Measurements from ENCODE around the gene ITGB6. TPM values are rescaled to one million over a fixed set of nuclear protein-coding genes. Genes with fewer than 3 reads are reported as not detected.
"Not testable (repeated sequence)": the region's sequence is repeated elsewhere in the genome, so short reads cannot be mapped to it uniquely, and the experiment has no call there.

ITGB6 gene
- total and polyA plus RNA-seq, 7 donors, result 2.1 to 24.3 (median 4.8) TPM

DNA sequence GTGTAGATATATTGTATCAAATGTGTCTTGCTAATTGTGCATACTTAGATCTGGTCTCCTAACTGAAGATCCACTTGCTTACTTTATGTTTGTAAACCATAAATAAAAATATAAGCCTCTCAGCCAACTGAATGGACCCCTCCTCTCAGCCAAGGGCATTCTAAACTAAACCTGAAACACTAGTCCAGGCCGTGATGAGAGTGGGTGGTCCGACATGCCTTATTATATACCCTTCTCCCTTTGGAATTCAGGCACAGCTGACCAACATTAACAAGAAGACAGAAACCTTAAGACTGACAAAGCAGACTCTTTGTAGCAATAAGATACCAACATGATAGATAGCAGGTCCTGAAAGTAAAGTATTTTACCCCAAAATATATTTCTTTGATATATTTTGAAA, 73.3 kb downstream of the ITGB6 start:
- Histone ChIP-seq H3K36me3 (ENCODE audit: insufficient read depth in 1 of 2, low read depth in 1 of 2) (peaks cover 0 to 21% of the 10 kb centered on the region in 2 donors), H3K4me1 (peaks cover 7% of the 10 kb centered on the region), H3K4me3 (no peak overlapping the region), H3K27me3 (ENCODE audit: insufficient read depth in 3 of 3, low read length in 2 of 3) (no peaks in the 10 kb centered on the region), H3K27ac (no peak overlapping the region), H3K9me3 (no peaks in the 10 kb centered on the region)
- TF ChIP-seq, protein P1, sequence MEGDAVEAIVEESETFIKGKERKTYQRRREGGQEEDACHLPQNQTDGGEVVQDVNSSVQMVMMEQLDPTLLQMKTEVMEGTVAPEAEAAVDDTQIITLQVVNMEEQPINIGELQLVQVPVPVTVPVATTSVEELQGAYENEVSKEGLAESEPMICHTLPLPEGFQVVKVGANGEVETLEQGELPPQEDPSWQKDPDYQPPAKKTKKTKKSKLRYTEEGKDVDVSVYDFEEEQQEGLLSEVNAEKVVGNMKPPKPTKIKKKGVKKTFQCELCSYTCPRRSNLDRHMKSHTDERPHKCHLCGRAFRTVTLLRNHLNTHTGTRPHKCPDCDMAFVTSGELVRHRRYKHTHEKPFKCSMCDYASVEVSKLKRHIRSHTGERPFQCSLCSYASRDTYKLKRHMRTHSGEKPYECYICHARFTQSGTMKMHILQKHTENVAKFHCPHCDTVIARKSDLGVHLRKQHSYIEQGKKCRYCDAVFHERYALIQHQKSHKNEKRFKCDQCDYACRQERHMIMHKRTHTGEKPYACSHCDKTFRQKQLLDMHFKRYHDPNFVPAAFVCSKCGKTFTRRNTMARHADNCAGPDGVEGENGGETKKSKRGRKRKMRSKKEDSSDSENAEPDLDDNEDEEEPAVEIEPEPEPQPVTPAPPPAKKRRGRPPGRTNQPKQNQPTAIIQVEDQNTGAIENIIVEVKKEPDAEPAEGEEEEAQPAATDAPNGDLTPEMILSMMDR (IDR thresholded peaks at IDR 0.05), result no peak
- intact Hi-C loops (cut with DNase I), result loop anchor here in 1 of 2 donors (1.0 kb wide), 1 partner anchor 146 kb away; no protein-coding TSS in a partner anchor
- ATAC-seq, result no peak
- DNase-seq, result no peak
- WGBS, 3 donors, result 54 to 78% (median 67%) methylated on average over 2 of the region's 2 CpGs

DNA sequence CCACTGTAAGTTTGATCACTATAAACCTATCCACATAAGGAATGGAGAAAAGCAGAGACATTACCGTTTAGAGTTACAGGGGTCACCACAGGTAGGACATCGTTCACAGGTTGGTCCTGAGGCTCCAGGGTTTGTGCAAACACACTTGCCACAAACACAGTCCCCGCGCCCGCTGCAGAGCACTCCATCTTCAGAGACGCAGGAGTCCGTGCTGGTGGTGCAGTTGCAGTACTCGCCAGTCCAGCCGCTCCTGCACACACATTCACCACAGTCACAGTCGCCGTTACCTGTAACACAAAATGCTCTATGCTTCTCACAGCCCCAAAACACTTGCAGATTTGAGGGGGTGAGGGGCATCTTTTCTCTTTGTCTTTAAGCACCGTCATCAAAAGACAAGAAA, 73.8 kb downstream of the ITGB6 start:
- no peak for ATAC-seq
- H3K36me3 ChIP-seq (ENCODE audit: insufficient read depth in 1 of 2, low read depth in 1 of 2), result peaks cover 0 to 21% of the 10 kb centered on the region in 2 donors
- TF ChIP-seq, protein P1 (IDR thresholded peaks at IDR 0.05), result no peak
- H3K27me3 ChIP-seq (ENCODE audit: insufficient read depth in 3 of 3, low read length in 2 of 3), result no peaks in the 10 kb centered on the region
- 87 to 89% (median 89%) methylated on average over 12 of the region's 12 CpGs for WGBS, 3 donors
- no peak overlapping the region for H3K27ac ChIP-seq
- peaks cover 7% of the 10 kb centered on the region for H3K4me1 ChIP-seq
- intact Hi-C loops (cut with DNase I), result loop anchor here in 1 of 2 donors (1.0 kb wide), 1 partner anchor 146 kb away; no protein-coding TSS in a partner anchor
- DNase-seq, result no peak
- H3K4me3 ChIP-seq, result no peak overlapping the region
- H3K9me3 ChIP-seq, result no peaks in the 10 kb centered on the region

DNA sequence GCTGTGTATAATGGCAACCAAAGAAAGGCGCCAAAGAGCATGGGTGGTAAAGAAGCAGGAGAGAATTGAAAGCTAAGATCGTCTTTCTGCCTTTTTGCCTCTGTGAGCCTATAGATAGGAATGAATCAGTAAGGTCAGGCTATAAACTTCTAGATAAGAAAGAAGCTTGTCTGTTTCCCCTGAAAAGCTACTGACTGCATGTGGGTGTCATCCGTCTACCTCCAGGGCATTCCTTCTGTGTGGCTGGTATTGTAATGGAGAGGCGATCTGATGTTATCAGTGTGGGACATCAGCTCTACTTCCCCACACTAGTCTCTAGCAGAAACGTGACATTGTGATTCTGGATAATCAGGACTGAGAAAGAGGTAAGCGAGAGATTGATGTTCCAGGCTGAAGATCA, 74.2 kb downstream of the ITGB6 start:
- no peaks in the 10 kb centered on the region for H3K9me3 ChIP-seq
- peaks cover 0 to 21% of the 10 kb centered on the region in 2 donors for H3K36me3 ChIP-seq (ENCODE audit: insufficient read depth in 1 of 2, low read depth in 1 of 2)
- 78 to 88% (median 82%) methylated on average over 6 of the region's 6 CpGs for WGBS, 3 donors
- no peak overlapping the region for H3K27ac ChIP-seq
- ATAC-seq (no peak), DNase-seq (no peak)
- intact Hi-C loops (cut with DNase I), result loop anchor here in 1 of 2 donors (1.0 kb wide), 1 partner anchor 146 kb away; no protein-coding TSS in a partner anchor
- H3K4me1 ChIP-seq, result peaks cover 7% of the 10 kb centered on the region
- TF ChIP-seq, protein P1 (IDR thresholded peaks at IDR 0.05), result no peak
- H3K4me3 ChIP-seq, result no peak overlapping the region
- H3K27me3 ChIP-seq (ENCODE audit: insufficient read depth in 3 of 3, low read length in 2 of 3), result no peaks in the 10 kb centered on the region

DNA sequence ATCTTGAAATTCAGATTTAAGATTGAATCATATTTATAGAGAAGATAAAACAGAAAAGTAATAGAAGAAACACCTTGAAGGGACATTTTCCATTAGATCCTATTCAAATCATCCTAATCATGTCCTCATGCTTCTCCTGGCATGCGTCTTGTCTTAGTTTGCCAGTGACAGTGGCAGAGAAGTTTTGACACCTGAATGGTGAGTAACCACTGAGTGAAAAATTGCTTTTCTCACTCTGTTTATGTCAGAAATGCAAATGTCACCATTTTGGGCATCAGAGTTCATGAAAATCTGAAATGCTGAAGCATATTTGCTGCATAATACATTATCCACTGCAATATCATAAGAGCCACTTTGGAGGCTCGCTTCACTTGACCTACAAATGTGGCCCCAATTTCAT, 74.7 kb downstream of the ITGB6 start:
- Histone ChIP-seq H3K27me3 (ENCODE audit: insufficient read depth in 3 of 3, low read length in 2 of 3) (no peaks in the 10 kb centered on the region), H3K4me3 (no peak overlapping the region), H3K9me3 (no peaks in the 10 kb centered on the region), H3K36me3 (ENCODE audit: insufficient read depth in 1 of 2, low read depth in 1 of 2) (peaks cover 0 to 21% of the 10 kb centered on the region in 2 donors), H3K27ac (no peak overlapping the region), H3K4me1 (peaks cover 7% of the 10 kb centered on the region)
- TF ChIP-seq, protein P1 (IDR thresholded peaks at IDR 0.05), result no peak
- intact Hi-C loops (cut with DNase I), result no loop called here
- ATAC-seq (no peak), DNase-seq (no peak)
- WGBS, 3 donors, result 93 to 96% (median 94%) methylated on average over 2 of the region's 2 CpGs

DNA sequence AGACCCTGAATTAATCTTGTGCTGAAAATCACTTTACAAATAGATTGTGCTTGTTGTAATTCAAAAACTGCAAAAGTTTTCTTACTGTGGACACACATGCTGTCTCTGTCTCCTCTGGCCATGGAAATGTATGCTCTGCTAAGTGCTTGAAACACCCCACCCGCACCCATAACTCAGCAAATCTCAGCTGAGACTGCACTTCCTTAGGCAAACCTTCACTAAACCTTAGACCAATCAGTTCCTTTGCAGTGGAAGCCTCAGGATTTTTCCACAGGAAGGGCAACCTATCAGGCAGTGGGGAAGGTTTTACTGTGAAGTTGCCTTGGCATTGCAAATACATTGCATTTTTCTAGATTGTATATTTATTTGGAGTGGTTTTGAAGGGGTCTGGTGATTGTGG, 75.5 kb downstream of the ITGB6 start:
- 75 to 79% (median 78%) methylated on average over 1 of the region's 1 CpG for WGBS, 3 donors
- peaks cover 0 to 21% of the 10 kb centered on the region in 2 donors for H3K36me3 ChIP-seq (ENCODE audit: insufficient read depth in 1 of 2, low read depth in 1 of 2)
- intact Hi-C loops (cut with DNase I), result no loop called here
- no peak overlapping the region for H3K4me3 ChIP-seq
- peaks cover 7% of the 10 kb centered on the region for H3K4me1 ChIP-seq
- ATAC-seq (no peak), DNase-seq (no peak)
- TF ChIP-seq, protein P1 (IDR thresholded peaks at IDR 0.05), result no peak
- no peaks in the 10 kb centered on the region for H3K27me3 ChIP-seq (ENCODE audit: insufficient read depth in 3 of 3, low read length in 2 of 3)
- H3K9me3 ChIP-seq, result no peaks in the 10 kb centered on the region
- no peak overlapping the region for H3K27ac ChIP-seq

DNA sequence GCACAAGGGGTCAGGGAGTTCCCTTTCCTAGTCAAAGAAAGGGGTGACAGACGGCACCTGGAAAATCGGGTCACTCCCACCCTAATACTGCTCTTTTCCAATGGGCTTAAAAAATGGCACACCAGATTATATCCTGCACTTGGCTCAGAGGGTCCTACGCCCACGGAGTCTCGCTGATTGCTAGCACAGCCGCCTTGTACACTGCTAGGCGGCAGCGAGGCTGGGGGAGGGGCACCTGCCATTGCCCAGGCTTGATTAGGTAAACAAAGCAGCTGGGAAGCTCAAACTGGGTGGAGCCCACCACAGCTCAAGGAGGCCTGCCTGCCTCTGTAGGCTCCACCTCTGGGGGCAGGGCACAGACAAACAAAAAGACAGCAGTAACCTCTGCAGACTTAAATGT, 85.4 kb downstream of the ITGB6 start:
- intact Hi-C loops (cut with DNase I), result loop anchor here in 1 of 2 donors (5.0 kb wide), 1 partner anchor 158 kb away; no protein-coding TSS in a partner anchor
- ATAC-seq; H3K9me3 ChIP-seq; H3K27me3 ChIP-seq (ENCODE audit: insufficient read depth in 3 of 3, low read length in 2 of 3); H3K4me3 ChIP-seq; H3K27ac ChIP-seq; H3K4me1 ChIP-seq; H3K36me3 ChIP-seq (ENCODE audit: insufficient read depth in 1 of 2, low read depth in 1 of 2); DNase-seq: not testable (repeated sequence)
- 88 to 93% (median 88%) methylated on average over 8 of the region's 8 CpGs for WGBS, 3 donors

Measured in psoas muscle (tissue), 8 donors.